Measurements from ENCODE around the gene CHTOP. TPM values are rescaled to one million over a fixed set of nuclear protein-coding genes. Genes with fewer than 3 reads are reported as not detected.

Gene CHTOP
- total RNA-seq, 2 donors from 2014 or later = 39.0 to 78.0 TPM

DNA sequence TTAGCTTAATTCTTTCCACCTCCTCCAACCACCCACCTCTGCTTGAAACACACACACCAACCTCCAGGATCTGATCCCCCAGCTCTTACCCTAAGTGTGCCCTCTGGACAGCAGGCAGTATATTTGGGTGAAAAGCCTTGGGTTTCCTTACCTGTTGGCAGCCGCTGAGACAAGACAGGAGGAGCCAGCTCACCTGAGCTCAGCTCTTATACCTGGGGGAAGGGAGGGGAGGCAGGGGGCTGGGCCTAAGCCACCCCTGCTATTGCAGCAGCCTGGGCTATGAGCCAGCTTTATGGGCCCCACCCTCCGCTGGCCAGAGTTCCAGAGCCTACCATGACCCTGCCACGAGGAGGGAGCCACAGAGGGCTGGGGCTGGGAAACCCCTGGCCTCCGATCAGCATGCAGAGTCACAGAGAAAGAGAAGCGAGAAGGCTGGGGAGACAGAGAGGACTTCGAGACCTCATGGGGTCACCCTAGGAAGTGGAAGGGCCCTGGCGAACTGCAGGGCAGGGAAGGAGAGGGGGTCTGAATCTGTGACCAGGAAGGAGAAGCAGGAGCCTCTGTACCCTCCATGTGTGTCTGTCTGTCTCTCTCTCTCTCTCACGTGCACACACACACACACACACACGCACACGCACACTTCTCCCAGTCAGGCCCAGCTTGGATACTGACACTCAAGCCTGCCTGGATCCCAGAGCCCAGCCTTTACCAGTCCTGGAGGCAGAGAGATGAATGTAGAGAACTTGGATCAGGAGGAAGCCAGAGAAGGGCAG lies 17.5 kb upstream of the CHTOP start, which contains the start of gene S100A14:
Gene S100A14 (minus strand): TSS at position 182 of the 773 bp plus-strand sequence. CDS start 467 bp downstream, outside the sequence.
- H3K27me3 ChIP-seq (replicated peaks; ENCODE audit: insufficient read depth) = no peaks in the 10 kb centered on the region
- DNase-seq (ENCODE audit: low spot score) = no peak
- TF ChIP-seq, protein P1, sequence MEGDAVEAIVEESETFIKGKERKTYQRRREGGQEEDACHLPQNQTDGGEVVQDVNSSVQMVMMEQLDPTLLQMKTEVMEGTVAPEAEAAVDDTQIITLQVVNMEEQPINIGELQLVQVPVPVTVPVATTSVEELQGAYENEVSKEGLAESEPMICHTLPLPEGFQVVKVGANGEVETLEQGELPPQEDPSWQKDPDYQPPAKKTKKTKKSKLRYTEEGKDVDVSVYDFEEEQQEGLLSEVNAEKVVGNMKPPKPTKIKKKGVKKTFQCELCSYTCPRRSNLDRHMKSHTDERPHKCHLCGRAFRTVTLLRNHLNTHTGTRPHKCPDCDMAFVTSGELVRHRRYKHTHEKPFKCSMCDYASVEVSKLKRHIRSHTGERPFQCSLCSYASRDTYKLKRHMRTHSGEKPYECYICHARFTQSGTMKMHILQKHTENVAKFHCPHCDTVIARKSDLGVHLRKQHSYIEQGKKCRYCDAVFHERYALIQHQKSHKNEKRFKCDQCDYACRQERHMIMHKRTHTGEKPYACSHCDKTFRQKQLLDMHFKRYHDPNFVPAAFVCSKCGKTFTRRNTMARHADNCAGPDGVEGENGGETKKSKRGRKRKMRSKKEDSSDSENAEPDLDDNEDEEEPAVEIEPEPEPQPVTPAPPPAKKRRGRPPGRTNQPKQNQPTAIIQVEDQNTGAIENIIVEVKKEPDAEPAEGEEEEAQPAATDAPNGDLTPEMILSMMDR (IDR thresholded peaks at IDR 0.05) = no peak
- H3K27ac ChIP-seq = no peak within 1 kb of the TSS
- no peaks in the 10 kb centered on the region for H3K9me3 ChIP-seq
- no peak within 1 kb of the TSS for H3K4me3 ChIP-seq
- no peak for ATAC-seq (ENCODE audit: insufficient number of reproducible peaks, low FRiP score, low read depth)
- H3K36me3 ChIP-seq = no peaks in the 10 kb centered on the region
- peaks cover 0 to 11% of the 10 kb centered on the region in 2 donors for H3K4me1 ChIP-seq (ENCODE audit: control insufficient read depth in 1 of 2, low read depth in 2 of 2)

- Histone ChIP-seq H3K9me3 (no peaks in the 10 kb centered on the region), H3K27me3 (replicated peaks; ENCODE audit: insufficient read depth) (no peaks in the 10 kb centered on the region), H3K36me3 (no peaks in the 10 kb centered on the region), H3K4me1 (ENCODE audit: control insufficient read depth in 1 of 2, low read depth in 2 of 2) (peaks cover 0 to 5% of the 10 kb centered on the region in 2 donors), H3K4me3 (no peak overlapping the region), H3K27ac (no peak overlapping the region)
- TF ChIP-seq, protein P1 (IDR thresholded peaks at IDR 0.05) = no peak
- DNase-seq (ENCODE audit: low spot score) (no peak), ATAC-seq (ENCODE audit: insufficient number of reproducible peaks, low FRiP score, low read depth) (no peak)
These were observed 17.0 kb upstream of the CHTOP start for GRCh38 chr1:153616917-153617311.

DNA sequence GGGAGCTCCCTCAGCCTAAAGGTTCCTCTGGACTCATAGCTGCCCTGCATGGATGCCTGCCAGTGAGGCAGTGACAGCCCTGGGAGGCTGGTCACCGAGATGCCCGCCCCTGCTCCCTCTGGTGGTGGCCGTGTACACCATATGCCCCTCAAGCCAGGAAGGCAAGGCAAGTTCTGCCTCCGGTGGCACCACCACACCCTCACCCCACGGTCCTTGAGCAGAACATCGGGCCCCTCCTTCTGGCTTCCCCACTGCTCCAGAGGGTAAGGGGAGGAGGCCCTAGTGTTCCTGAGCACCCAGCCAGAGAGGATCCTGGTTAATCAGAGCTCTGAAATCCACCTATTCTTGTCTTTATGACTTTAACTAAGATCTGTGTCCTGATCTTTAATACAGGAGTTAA lies 16.2 kb upstream of the CHTOP start:
- Histone ChIP-seq H3K36me3 (no peaks in the 10 kb centered on the region), H3K9me3 (no peaks in the 10 kb centered on the region), H3K4me3 (no peak overlapping the region), H3K27me3 (replicated peaks; ENCODE audit: insufficient read depth) (no peaks in the 10 kb centered on the region), H3K4me1 (ENCODE audit: control insufficient read depth in 1 of 2, low read depth in 2 of 2) (peaks cover 0 to 5% of the 10 kb centered on the region in 2 donors), H3K27ac (no peak overlapping the region)
- DNase-seq (ENCODE audit: low spot score) = no peak
- TF ChIP-seq, protein P1 (IDR thresholded peaks at IDR 0.05) = no peak
- ATAC-seq (ENCODE audit: insufficient number of reproducible peaks, low FRiP score, low read depth) = no peak

GRCh38 chr1:153619171-153619570 lies 14.7 kb upstream of the CHTOP start:
- H3K27ac ChIP-seq = no peak overlapping the region
- DNase-seq (ENCODE audit: low spot score) = no peak

DNA sequence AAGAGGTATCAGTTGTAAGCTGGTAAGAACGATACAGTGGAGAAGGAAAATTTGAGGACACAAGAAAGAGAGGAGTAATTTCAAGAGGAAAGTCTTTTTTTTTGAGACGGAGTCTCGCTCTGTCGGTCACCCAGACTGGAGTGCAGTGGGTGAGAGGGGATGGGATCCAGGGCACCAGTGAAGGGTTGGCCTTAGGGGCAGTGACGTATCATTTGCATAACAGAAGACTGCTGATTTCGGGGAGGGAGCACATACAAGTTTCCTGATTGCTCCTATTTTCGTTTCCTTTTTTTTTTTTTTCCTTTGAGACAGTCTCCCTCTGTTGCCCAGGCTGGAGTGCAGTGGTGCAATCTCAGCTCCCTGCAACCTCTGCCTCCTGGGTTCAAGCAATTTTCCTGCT lies 10.8 kb upstream of the CHTOP start:
- H3K36me3 ChIP-seq = no peaks in the 10 kb centered on the region
- H3K27ac ChIP-seq = no peak overlapping the region
- no peaks in the 10 kb centered on the region for H3K9me3 ChIP-seq
- ATAC-seq (ENCODE audit: insufficient number of reproducible peaks, low FRiP score, low read depth) (no peak), DNase-seq (ENCODE audit: low spot score) (no peak)
- TF ChIP-seq, protein P1 (IDR thresholded peaks at IDR 0.05) = no peak
- no peaks in the 10 kb centered on the region for H3K27me3 ChIP-seq (replicated peaks; ENCODE audit: insufficient read depth)
- H3K4me1 ChIP-seq (ENCODE audit: control insufficient read depth in 1 of 2, low read depth in 2 of 2) = peaks cover 6 to 25% of the 10 kb centered on the region in 2 donors
- H3K4me3 ChIP-seq = no peak overlapping the region

More at GRCh38 chr1:153619171-153619570, 14.7 kb upstream of the CHTOP start:
- H3K4me1 ChIP-seq (ENCODE audit: control insufficient read depth in 1 of 2, low read depth in 2 of 2) = no peaks in the 10 kb centered on the region
- no peak for ATAC-seq (ENCODE audit: insufficient number of reproducible peaks, low FRiP score, low read depth)
- H3K4me3 ChIP-seq = no peak overlapping the region
- TF ChIP-seq, protein P1 (IDR thresholded peaks at IDR 0.05) = no peak
- H3K36me3 ChIP-seq = no peaks in the 10 kb centered on the region
- no peaks in the 10 kb centered on the region for H3K9me3 ChIP-seq
- H3K27me3 ChIP-seq (replicated peaks; ENCODE audit: insufficient read depth) = no peaks in the 10 kb centered on the region
